Measurements from ENCODE around the gene SPSB3.

The SPSB3 gene

DNA sequence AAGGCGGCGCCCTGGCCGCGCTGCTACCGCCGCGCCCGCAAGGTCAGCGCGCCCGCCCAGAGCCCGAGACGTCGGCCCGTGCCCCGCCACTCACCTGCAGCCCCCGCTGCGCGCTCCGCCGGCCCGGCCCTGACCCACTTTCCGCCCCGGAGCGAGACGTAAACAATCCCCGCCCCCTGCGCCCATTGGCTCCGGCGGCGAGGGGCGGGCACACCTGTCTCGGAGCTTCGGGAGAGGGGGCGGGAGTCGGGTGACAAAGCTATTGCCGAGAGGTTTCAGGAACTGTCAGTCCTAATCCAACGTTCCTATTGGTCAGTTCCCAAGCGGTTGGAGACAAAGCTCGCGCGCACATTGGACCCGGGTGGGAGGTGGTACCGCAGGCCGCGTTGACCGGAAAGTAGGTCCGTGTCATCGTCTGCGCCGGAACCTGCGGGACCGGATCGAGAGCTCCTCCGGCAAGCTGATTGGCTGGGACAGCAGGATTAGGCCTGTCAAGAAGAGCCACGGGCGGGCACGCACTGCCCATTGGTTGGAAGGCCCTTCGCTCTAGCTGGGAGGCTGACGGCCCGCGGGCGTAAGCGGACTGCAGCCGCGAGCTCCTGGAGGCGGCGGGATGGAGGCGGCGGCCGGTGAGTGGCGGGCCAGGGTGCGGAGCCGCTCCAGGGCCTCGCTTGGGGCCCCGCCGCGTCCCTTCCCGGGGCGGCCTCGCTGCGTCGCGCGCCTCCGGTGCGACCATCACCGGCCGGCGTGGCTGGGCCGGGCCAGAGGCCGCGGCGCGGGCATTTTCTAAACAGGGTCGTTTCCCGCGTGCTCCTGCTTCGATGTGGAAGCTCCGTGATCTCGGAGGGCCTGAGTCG, at the start of gene SPSB3, which contains the start of gene NUBP2:
TSS of gene SPSB3 (minus strand) at position 164 of the 857 bp plus-strand sequence. CDS start 1,088 bp downstream, outside the sequence.
TSS of gene NUBP2 (plus strand) at position 553 of the 857 bp plus-strand sequence. CDS start at position 614, 61 bp downstream.
- ChIA-PET POLR2A (interaction anchor here (0.5 to 5.2 kb wide), 26 partner anchors 8 to 995 kb away, joined by 3 to 113 read pairs (median 4); partner anchors contain the start of genes CRAMP1, EME2, FAHD1 and HAGH), CTCF (interaction anchor here (0.6 to 1.3 kb wide), 7 partner anchors 8 to 357 kb away, joined by 3 to 14 read pairs (median 3); partner anchors contain the start of gene MAPK8IP3)
- Histone ChIP-seq H3K4me1 (ENCODE audit: control insufficient read depth, insufficient read depth, low read length) (peaks cover 6% of the 10 kb centered on the region), H3K27ac (ENCODE audit: extremely low read depth, low read depth, low read length) (peak within 1 kb of the TSS; percentile 87), H3K9me3 (ENCODE audit: control insufficient read depth, insufficient read depth, low read depth, low read length) (no peaks in the 10 kb centered on the region), H3K36me3 (ENCODE audit: control insufficient read depth in 2 of 2, insufficient read depth in 1 of 2, low read length in 2 of 2) (peaks cover 15 to 63% of the 10 kb centered on the region in 2 experiments; a peak in 2 of 3 replicates), H3K4me3 (ENCODE audit: low read depth, low read length) (peak within 1 kb of the TSS; percentile 90)
- TF ChIP-seq ZNF341 (tag by site-specific recombination; IDR thresholded peaks at IDR 0.05; ENCODE audit: low read depth) (peak; percentile 67), ZNF561 (tag by site-specific recombination; IDR thresholded peaks at IDR 0.05; ENCODE audit: borderline replicate concordance) (peak; percentile 69; the same call in 1 of the 2 replicates), ZNF416 (tag by site-specific recombination; IDR thresholded peaks at IDR 0.05) (no peak), BCL11A (tag by site-specific recombination; IDR thresholded peaks at IDR 0.05; ENCODE audit: low read depth) (0 out of 2 replicates have a peak, but pooled peaks have one; percentile 49), BCL11B (tag by site-specific recombination; IDR thresholded peaks at IDR 0.05; ENCODE audit: low read depth) (peak; percentile 89; the same call in 1 of the 2 replicates), KLF16 (tag by site-specific recombination; IDR thresholded peaks at IDR 0.05) (0 out of 2 replicates have a peak, but pooled peaks have one; percentile 52), TCF7L2 (IDR thresholded peaks at IDR 0.05; ENCODE audit: borderline replicate concordance, low read depth, low read length) (no peak), ZNF184 (tag by site-specific recombination; IDR thresholded peaks at IDR 0.05) (0 out of 2 replicates have a peak, but pooled peaks have one; percentile 24), ZXDB (tag by site-specific recombination; IDR thresholded peaks at IDR 0.05) (peak; percentile 85), ZNF239 (tag by site-specific recombination; IDR thresholded peaks at IDR 0.05) (no peak), HOXC10 (CRISPR knock-in tag; IDR thresholded peaks at IDR 0.05) (peak; percentile 21; the same call in 1 of the 2 replicates), ZNF585B (tag by site-specific recombination; IDR thresholded peaks at IDR 0.05) (no peak), ZNF580 (tag by site-specific recombination; IDR thresholded peaks at IDR 0.05) (peak; percentile 100), ZNF514 (tag by site-specific recombination; IDR thresholded peaks at IDR 0.05) (no peak), ZSCAN30 (tag by site-specific recombination; IDR thresholded peaks at IDR 0.05) (peak; percentile 60; the same call in 1 of the 2 replicates), ZNF324 (tag by site-specific recombination; IDR thresholded peaks at IDR 0.05) (no peak), ZNF777 (tag by site-specific recombination; IDR thresholded peaks at IDR 0.05; ENCODE audit: borderline replicate concordance) (no peak), ZBTB26 (tag by site-specific recombination; optimal IDR thresholded peaks at IDR 0.05) (peak; percentile 72), ZFP69B (tag by site-specific recombination; IDR thresholded peaks at IDR 0.05) (no peak)
- TF ChIP-seq, protein P1, sequence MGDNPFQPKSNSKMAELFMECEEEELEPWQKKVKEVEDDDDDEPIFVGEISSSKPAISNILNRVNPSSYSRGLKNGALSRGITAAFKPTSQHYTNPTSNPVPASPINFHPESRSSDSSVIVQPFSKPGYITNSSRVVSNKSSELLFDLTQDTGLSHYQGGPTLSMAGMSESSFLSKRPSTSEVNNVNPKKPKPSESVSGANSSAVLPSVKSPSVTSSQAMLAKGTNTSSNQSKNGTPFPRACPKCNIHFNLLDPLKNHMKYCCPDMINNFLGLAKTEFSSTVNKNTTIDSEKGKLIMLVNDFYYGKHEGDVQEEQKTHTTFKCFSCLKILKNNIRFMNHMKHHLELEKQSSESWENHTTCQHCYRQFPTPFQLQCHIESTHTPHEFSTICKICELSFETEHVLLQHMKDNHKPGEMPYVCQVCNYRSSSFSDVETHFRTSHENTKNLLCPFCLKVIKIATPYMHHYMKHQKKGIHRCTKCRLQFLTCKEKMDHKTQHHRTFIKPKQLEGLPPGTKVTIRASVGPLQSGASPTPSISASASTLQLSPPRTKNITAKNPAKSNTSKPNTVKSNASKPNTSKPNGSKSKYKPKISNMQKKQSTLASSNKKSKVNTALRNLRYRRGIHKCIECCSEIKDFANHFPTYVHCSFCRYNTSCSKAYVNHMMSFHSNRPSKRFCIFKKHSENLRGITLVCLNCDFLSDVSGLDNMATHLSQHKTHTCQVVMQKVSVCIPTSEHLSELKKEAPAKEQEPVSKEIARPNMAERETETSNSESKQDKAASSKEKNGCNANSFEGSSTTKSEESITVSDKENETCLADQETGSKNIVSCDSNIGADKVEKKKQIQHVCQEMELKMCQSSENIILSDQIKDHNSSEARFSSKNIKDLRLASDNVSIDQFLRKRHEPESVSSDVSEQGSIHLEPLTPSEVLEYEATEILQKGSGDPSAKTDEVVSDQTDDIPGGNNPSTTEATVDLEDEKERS (tag by site-specific recombination; IDR thresholded peaks at IDR 0.05) = no peak
- TF ChIP-seq, protein P2, sequence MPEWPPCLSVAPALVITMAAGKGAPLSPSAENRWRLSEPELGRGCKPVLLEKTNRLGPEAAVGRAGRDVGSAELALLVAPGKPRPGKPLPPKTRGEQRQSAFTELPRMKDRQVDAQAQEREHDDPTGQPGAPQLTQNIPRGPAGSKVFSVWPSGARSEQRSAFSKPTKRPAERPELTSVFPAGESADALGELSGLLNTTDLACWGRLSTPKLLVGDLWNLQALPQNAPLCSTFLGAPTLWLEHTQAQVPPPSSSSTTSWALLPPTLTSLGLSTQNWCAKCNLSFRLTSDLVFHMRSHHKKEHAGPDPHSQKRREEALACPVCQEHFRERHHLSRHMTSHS (tag by site-specific recombination; IDR thresholded peaks at IDR 0.05) = no peak
- TF ChIP-seq, protein P3, sequence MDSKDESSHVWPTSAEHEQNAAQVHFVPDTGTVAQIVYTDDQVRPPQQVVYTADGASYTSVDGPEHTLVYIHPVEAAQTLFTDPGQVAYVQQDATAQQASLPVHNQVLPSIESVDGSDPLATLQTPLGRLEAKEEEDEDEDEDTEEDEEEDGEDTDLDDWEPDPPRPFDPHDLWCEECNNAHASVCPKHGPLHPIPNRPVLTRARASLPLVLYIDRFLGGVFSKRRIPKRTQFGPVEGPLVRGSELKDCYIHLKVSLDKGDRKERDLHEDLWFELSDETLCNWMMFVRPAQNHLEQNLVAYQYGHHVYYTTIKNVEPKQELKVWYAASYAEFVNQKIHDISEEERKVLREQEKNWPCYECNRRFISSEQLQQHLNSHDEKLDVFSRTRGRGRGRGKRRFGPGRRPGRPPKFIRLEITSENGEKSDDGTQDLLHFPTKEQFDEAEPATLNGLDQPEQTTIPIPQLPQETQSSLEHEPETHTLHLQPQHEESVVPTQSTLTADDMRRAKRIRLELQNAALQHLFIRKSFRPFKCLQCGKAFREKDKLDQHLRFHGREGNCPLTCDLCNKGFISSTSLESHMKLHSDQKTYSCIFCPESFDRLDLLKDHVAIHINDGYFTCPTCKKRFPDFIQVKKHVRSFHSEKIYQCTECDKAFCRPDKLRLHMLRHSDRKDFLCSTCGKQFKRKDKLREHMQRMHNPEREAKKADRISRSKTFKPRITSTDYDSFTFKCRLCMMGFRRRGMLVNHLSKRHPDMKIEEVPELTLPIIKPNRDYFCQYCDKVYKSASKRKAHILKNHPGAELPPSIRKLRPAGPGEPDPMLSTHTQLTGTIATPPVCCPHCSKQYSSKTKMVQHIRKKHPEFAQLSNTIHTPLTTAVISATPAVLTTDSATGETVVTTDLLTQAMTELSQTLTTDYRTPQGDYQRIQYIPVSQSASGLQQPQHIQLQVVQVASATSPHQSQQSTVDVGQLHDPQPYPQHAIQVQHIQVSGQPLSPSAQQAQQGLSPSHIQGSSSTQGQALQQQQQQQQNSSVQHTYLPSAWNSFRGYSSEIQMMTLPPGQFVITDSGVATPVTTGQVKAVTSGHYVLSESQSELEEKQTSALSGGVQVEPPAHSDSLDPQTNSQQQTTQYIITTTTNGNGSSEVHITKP (tag by site-specific recombination; IDR thresholded peaks at IDR 0.05) = no peak
- TF ChIP-seq, protein P4, sequence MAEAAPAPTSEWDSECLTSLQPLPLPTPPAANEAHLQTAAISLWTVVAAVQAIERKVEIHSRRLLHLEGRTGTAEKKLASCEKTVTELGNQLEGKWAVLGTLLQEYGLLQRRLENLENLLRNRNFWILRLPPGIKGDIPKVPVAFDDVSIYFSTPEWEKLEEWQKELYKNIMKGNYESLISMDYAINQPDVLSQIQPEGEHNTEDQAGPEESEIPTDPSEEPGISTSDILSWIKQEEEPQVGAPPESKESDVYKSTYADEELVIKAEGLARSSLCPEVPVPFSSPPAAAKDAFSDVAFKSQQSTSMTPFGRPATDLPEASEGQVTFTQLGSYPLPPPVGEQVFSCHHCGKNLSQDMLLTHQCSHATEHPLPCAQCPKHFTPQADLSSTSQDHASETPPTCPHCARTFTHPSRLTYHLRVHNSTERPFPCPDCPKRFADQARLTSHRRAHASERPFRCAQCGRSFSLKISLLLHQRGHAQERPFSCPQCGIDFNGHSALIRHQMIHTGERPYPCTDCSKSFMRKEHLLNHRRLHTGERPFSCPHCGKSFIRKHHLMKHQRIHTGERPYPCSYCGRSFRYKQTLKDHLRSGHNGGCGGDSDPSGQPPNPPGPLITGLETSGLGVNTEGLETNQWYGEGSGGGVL (tag by site-specific recombination; IDR thresholded peaks at IDR 0.05) = no peak
